Common myeloid progenitor, CD34-positive (primary cell): Measurements from ENCODE around the gene HSD17B13.
A peak's percentile ranks its signal among the peaks of the same experiment; 100 is the strongest.

ENCODE experiments used
- CTCF ChIA-PET: fragments of 350-600 bp; sonication (Branson Sonifier 250); formaldehyde crosslinking; loops from one replicate; lab custom pipeline; 2021; ENCODE audit warnings: antibody characterized with exemption; lab: Charles Lee
- POLR2A ChIA-PET: fragments of 350-600 bp; sonication (Branson Sonifier 250); formaldehyde crosslinking; loops from one replicate; lab custom pipeline; 2021; ENCODE audit warnings: antibody characterized with exemption; lab: Charles Lee
- DNase-seq, 3 donors: peaks; one replicate each; pipeline versions ENCODE4 v3.0.0 to v3.0.0-alpha.2; 2013
- H3K27ac ChIP-seq, 2 experiments: 1 replicate in 1 of 2; 2 replicates in 1 of 2; pipeline ENCODE4 v1.7.0; 2013; ENCODE audit warnings: inconsistent platforms in 2 of 2, low read length in 2 of 2, mild to moderate bottlenecking in 2 of 2, low read depth in 1 of 2, moderate library complexity in 1 of 2; ENCODE audit not compliant: severe bottlenecking in 2 of 2, insufficient read depth in 1 of 2, poor library complexity in 1 of 2
- H3K27me3 ChIP-seq, 5 experiments: replicated peaks in 2 of 5; 1 replicate in 3 of 5; 2 replicates in 2 of 5; pipeline versions ENCODE4 v1.6.1 to v1.7.0; 2013; ENCODE audit warnings: low read length in 4 of 5, mild to moderate bottlenecking in 2 of 5, moderate library complexity in 2 of 5, inconsistent platforms in 1 of 5; ENCODE audit not compliant: insufficient read depth in 5 of 5, control insufficient read depth in 4 of 5
- H3K36me3 ChIP-seq, 4 experiments: 1 replicate in 2 of 4; 2 replicates in 2 of 4; pipeline versions ENCODE4 v1.6.1 to v1.7.0; 2013; ENCODE audit warnings: low read length in 3 of 4, control low read depth in 1 of 4, mild to moderate bottlenecking in 1 of 4; ENCODE audit not compliant: control insufficient read depth in 4 of 4, insufficient read depth in 4 of 4
- H3K4me1 ChIP-seq, 4 experiments: 1 replicate in 3 of 4; 2 replicates in 1 of 4; pipeline versions ENCODE4 v1.6.1 to v1.7.1; 2013; ENCODE audit warnings: low read length in 3 of 4, mild to moderate bottlenecking in 3 of 4, control low read depth in 1 of 4, inconsistent platforms in 1 of 4, moderate library complexity in 1 of 4; ENCODE audit not compliant: control insufficient read depth in 4 of 4, insufficient read depth in 4 of 4; ENCODE audit errors: control extremely low read depth in 1 of 4
- H3K4me3 ChIP-seq, 7 experiments: 1 replicate in 4 of 7; 2 replicates in 3 of 7; pipeline versions ENCODE4 v1.5.1 to v1.7.0; 2013; ENCODE audit warnings: mild to moderate bottlenecking in 7 of 7, low read length in 6 of 7, moderate library complexity in 6 of 7, inconsistent platforms in 2 of 7, low read depth in 2 of 7, control low read depth in 1 of 7; ENCODE audit not compliant: insufficient read depth in 4 of 7, control insufficient read depth in 1 of 7; ENCODE audit errors: extremely low read depth in 1 of 7
- H3K9me3 ChIP-seq, 5 experiments: 1 replicate in 4 of 5; 2 replicates in 1 of 5; pipeline versions ENCODE4 v1.6.1 to v1.7.1; 2013; ENCODE audit warnings: low read length in 4 of 5, mild to moderate bottlenecking in 2 of 5, inconsistent platforms in 1 of 5, low read depth in 1 of 5, moderate library complexity in 1 of 5; ENCODE audit not compliant: control insufficient read depth in 4 of 5, insufficient read depth in 2 of 5; ENCODE audit errors: control extremely low read depth in 1 of 5
- WGBS: methylation state at CpG from one replicate; pipeline ENCODE4 v1.1.5; 2013; ENCODE audit not compliant: insufficient coverage; 5-methylcytosine and 5-hydroxymethylcytosine counted together

HSD17B13 gene

GRCh38 chr4:87274803-87275202, 47.9 kb downstream of the HSD17B13 start:
- DNase-seq, result no peak
- H3K4me3 ChIP-seq, result no peak overlapping the region
- H3K4me1 ChIP-seq, result peaks cover 0 to 6% (median 0%) of the 10 kb centered on the region in 4 experiments
- no peaks in the 10 kb centered on the region for H3K36me3 ChIP-seq
- POLR2A ChIA-PET, result no interaction called here
- H3K27me3 ChIP-seq, result no peaks in the 10 kb centered on the region
- H3K27ac ChIP-seq, result no peak overlapping the region
- CTCF ChIA-PET, result interaction anchor here (0.7 kb wide), 1 partner anchor 104 kb away, joined by 3 read pairs; no protein-coding TSS in a partner anchor
- no peaks in the 10 kb centered on the region for H3K9me3 ChIP-seq

GRCh38 chr4:87274327-87274726, 48.4 kb downstream of the HSD17B13 start:
- Histone ChIP-seq H3K4me3 (no peak overlapping the region), H3K4me1 (peaks cover 0 to 6% (median 0%) of the 10 kb centered on the region in 4 experiments), H3K36me3 (no peaks in the 10 kb centered on the region), H3K9me3 (no peaks in the 10 kb centered on the region), H3K27me3 (no peaks in the 10 kb centered on the region), H3K27ac (no peak overlapping the region)
- no peak for DNase-seq
- POLR2A ChIA-PET, result no interaction called here
- CTCF ChIA-PET, result no interaction called here

- H3K9me3 ChIP-seq, result no peaks in the 10 kb centered on the region
- no peak for DNase-seq
- no peak overlapping the region for H3K4me3 ChIP-seq
- H3K4me1 ChIP-seq, result peaks cover 0 to 6% (median 0%) of the 10 kb centered on the region in 4 experiments
- CTCF ChIA-PET, result interaction anchor here (0.8 to 6.3 kb wide), 4 partner anchors 41 to 209 kb away, joined by 3 to 32 read pairs (median 3); no protein-coding TSS in a partner anchor
- H3K27ac ChIP-seq, result no peak overlapping the region
- POLR2A ChIA-PET, result no interaction called here
- 85% methylated on average over 7 of the region's 7 CpGs for WGBS
- no peaks in the 10 kb centered on the region for H3K27me3 ChIP-seq
- no peaks in the 10 kb centered on the region for H3K36me3 ChIP-seq
Measured at GRCh38 chr4:87270825-87271224, 51.9 kb downstream of the HSD17B13 start.

- Histone ChIP-seq H3K27me3 (no peaks in the 10 kb centered on the region), H3K9me3 (no peaks in the 10 kb centered on the region), H3K36me3 (no peaks in the 10 kb centered on the region), H3K4me1 (peaks cover 0 to 5% (median 0%) of the 10 kb centered on the region in 4 experiments), H3K4me3 (no peak overlapping the region), H3K27ac (no peak overlapping the region)
- WGBS, result no CpG with 5 or more reads among the region's 3 CpGs
- POLR2A ChIA-PET, result no interaction called here
- CTCF ChIA-PET, result interaction anchor here (1.5 to 6.3 kb wide), 3 partner anchors 174 to 209 kb away, joined by 3 to 32 read pairs (median 3); no protein-coding TSS in a partner anchor
- peak; percentile 33 to 64 (median 60) for DNase-seq
Measured at GRCh38 chr4:87270144-87270543, 52.5 kb downstream of the HSD17B13 start.

- ChIA-PET POLR2A (no interaction called here), CTCF (interaction anchor here (0.6 to 6.3 kb wide), 2 partner anchors 60 to 199 kb away, joined by 3 to 32 read pairs; no protein-coding TSS in a partner anchor)
- no peaks in the 10 kb centered on the region for H3K27me3 ChIP-seq
- peaks cover 0 to 8% (median 3%) of the 10 kb centered on the region in 4 experiments for H3K4me1 ChIP-seq
- 100% methylated on average over 3 of the region's 5 CpGs for WGBS
- H3K4me3 ChIP-seq, result no peak overlapping the region
- H3K9me3 ChIP-seq, result no peaks in the 10 kb centered on the region
- H3K36me3 ChIP-seq, result no peaks in the 10 kb centered on the region
- H3K27ac ChIP-seq, result no peak overlapping the region
- no peak for DNase-seq
Measured at GRCh38 chr4:87268411-87268810, 54.3 kb downstream of the HSD17B13 start.

GRCh38 chr4:87266986-87267385, 55.7 kb downstream of the HSD17B13 start:
- 95% methylated on average over 3 of the region's 3 CpGs for WGBS
- CTCF ChIA-PET, result interaction anchor here (0.9 to 6.3 kb wide), 2 partner anchors 53 to 200 kb away, joined by 3 to 32 read pairs; no protein-coding TSS in a partner anchor

GRCh38 chr4:87262886-87263285, 59.8 kb downstream of the HSD17B13 start:
- POLR2A ChIA-PET, result no interaction called here
- no peaks in the 10 kb centered on the region for H3K36me3 ChIP-seq
- no peak overlapping the region for H3K4me3 ChIP-seq
- no peak overlapping the region for H3K27ac ChIP-seq
- peaks cover 0 to 8% (median 3%) of the 10 kb centered on the region in 4 experiments for H3K4me1 ChIP-seq
- peaks cover 0 to 8% (median 0%) of the 10 kb centered on the region in 5 experiments for H3K9me3 ChIP-seq
- 100% methylated on average over 1 of the region's 1 CpG for WGBS
- H3K27me3 ChIP-seq, result no peaks in the 10 kb centered on the region
- CTCF ChIA-PET, result interaction anchor here (0.8 to 0.9 kb wide), 2 partner anchors 203 to 230 kb away, joined by 3 read pairs; no protein-coding TSS in a partner anchor
- DNase-seq, result no peak

More at GRCh38 chr4:87266986-87267385, 55.7 kb downstream of the HSD17B13 start:
- peaks cover 0 to 8% (median 0%) of the 10 kb centered on the region in 5 experiments for H3K9me3 ChIP-seq
- no peak overlapping the region for H3K4me3 ChIP-seq
- H3K27ac ChIP-seq, result no peak overlapping the region
- no peaks in the 10 kb centered on the region for H3K27me3 ChIP-seq
- no peak for DNase-seq
- POLR2A ChIA-PET, result no interaction called here
- H3K36me3 ChIP-seq, result no peaks in the 10 kb centered on the region
- peaks cover 0 to 8% (median 3%) of the 10 kb centered on the region in 4 experiments for H3K4me1 ChIP-seq
